Erythroblast (primary cell): ENCODE results near the gene OLFML2B.

ENCODE experiments used
- DNase-seq, 2 experiments: peaks; one replicate each; lab custom pipeline; 2025; lab: John Stamatoyannopoulos, UW
- GATA1 ChIP-seq: IDR thresholded peaks from 2 replicates; pipeline ENCODE4 v1.6.1; 2011; ENCODE audit warnings: low read depth, mild to moderate bottlenecking, control low read depth, low read length, moderate library complexity
- POLR2A ChIP-seq: IDR thresholded peaks from 2 replicates; pipeline ENCODE4 v1.6.1; 2011; ENCODE audit warnings: mild to moderate bottlenecking, low read length

Gene OLFML2B

DNA sequence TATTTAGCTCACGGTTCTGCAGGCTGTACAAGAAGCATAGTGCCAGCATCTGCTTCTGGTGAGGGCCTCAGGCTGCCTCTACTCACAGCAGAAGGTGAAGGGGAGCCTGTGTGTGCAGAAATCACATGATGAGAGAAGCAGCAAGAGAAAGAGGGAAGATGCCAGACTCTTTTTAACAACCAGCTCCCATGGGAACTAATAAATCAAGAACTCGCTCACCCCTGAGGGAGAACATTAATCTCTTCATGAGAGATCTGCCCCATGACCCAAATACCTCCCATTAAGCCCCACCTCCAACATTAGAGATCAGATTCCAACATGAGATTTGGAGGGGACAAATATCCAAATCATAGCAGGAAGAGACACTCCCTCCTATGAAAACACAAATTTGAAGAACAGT, 74.1 kb downstream of the OLFML2B start:
- DNase-seq: no peak
- TF ChIP-seq GATA1: no peak
- no peak for TF ChIP-seq POLR2A

- no peak for TF ChIP-seq GATA1
- no peak for TF ChIP-seq POLR2A
- no peak for DNase-seq
Measured at GRCh38 chr1:161948435-161948834, 75.2 kb downstream of the OLFML2B start.

DNA sequence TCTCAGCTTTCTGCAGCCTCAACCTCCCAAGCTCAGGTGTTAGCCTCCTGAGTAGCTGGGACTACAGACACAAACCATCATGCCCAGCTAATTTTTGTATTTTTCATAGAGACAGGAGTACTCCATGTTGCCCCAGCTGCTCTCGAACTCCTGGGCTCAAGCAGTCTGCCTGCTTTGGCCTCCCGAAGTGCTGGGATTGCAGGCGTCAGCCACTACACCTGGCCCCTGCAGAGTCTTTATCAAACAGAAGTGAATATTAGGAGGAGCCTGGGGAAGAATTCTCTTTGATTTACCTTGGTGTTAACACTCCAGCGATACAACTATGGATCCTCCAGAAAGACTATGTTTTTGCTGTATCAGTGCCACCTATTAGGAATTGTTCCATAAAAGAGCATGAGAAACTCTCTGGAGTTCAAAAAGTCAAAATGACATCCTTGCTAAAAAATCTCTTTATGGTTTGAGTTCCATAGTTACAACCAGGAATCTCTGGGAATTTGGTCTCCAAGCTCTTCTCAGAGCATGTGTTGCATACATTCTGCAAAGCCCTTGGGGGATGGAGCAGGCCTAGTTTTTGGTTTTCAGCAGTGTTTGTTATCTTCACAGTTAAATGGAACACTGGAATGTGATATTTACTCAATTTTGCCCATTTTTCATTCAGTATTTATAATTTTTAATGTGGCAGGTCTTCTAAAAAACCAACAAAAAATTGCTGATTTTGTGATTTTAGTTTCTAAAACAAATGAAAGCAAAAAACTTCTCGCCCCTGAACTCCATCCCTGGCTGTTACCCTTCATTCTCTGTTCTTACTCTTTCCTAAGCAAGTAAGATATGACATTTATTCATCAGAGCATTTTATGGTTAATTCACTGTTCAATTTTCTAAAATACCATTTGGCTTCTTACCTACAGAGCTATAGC, 77.3 kb downstream of the OLFML2B start:
- no peak for TF ChIP-seq GATA1
- no peak for TF ChIP-seq POLR2A
- DNase-seq: no peak

GRCh38 chr1:161945306-161946060, 78.2 kb downstream of the OLFML2B start:
- DNase-seq: peak; percentile 91 to 94
- no peak for TF ChIP-seq GATA1
- no peak for TF ChIP-seq POLR2A

DNA sequence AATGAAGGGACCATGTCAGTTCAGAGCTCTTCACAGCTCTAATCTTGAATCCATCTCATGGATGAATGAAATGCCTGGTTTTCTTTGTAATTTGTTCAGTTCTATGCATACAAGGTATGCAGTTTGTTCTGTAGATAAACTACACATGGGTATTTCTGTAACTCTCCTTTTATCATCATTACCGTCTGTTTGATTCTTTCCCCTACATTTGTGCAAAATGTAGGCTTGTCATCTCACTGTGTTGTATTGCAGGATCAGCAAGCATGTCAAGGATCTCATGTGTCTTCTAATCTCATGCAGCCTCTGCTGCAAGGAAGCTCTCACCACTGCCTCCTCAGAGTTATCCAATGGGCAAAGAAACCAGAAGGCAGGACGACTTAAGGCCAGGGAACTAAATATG, 79.3 kb downstream of the OLFML2B start:
- no peak for TF ChIP-seq POLR2A
- TF ChIP-seq GATA1: no peak
- peak; percentile 70 to 86 for DNase-seq

DNA sequence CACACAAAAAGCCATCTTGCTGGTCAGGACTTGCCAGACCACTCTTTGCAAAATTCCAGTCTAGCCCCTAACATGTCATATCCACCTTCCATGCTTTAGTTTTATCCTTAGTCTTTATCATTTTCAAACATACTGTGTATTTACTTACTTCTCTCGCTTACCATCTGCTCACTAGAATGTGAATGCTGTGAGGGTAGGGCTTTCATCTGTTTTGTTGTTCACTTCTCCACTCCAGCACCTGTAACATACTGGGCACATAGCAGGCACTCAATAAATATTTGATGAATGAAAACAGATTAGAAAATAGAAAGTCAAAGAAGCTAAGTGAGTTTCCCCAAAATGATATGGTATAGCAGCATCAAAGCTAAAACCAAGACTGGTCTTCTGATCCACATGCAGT, 79.9 kb downstream of the OLFML2B start:
- no peak for TF ChIP-seq GATA1
- no peak for TF ChIP-seq POLR2A
- peak; percentile 44 to 63 for DNase-seq

DNA sequence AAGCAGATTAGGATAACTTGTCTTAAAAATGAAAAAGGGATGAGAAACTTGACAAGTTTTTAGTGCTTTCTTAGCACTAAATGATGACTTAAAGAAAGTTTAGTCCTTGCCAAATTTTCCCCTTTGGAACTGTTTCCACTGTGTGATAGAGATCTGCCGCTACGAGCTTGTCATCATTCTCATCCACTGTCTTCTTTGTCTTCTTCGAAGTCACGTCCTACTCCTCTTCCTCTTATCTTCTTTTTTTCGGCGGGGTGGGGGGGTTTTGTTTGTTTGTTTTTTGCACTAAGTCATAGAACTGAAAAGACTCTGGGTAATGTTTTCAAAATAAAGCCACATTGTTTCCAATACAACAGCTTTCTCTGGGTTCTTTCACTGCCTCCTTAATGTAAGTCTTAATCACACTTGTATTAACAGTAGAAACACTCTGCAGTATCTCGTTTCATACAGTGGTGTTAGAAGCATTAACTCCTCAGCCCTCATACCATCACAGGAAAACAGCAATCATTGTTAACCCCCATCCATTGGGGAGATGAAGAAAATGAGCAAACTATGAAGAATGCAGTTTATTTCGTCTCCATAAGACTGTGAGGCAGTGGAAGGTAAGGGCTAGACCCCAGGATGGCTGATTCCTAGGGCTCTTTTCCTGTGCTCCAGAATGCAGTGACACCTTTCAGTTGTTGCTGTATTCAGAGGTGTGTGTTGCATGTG, 81.8 kb downstream of the OLFML2B start:
- DNase-seq: peak in 1 of 2 experiments; percentile 20
- TF ChIP-seq POLR2A (no peak), GATA1 (no peak)

DNA sequence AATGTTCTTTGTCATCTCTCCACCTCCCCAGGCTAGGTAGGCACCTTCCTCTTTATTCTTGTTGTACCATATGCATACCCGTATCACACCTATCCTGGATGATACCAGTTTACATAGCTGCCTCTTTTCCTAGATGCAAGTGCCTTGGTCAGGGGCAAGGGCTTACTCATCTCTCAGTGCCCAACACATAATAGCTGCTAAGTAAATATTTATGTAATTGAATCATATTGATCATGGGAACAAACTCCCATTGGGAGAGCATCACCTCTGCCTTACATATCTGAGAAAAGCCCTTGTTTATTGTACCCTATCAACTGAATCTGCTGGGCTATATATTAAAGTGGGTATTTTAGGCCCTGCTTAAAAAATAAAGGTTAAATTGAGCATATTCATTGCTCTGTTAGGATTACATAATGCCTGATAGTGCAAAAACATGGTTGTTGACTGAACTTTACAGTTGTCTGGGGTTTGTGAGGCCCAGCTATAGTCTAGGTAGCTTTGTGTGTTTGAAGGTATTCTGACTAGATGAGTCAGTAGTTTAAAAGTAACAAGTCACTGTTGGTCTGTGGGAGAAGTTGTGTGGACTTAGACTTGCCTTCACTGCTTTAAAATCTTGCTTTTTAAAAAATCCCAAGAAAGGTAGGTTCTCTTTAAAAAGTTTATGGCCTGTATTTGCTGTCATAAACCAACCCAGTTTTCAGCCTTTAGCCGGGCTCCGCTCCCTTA, 82.6 kb downstream of the OLFML2B start:
- DNase-seq: peak; percentile 21 to 46
- TF ChIP-seq POLR2A: no peak
- no peak for TF ChIP-seq GATA1

- DNase-seq: no peak
- no peak for TF ChIP-seq GATA1
- no peak for TF ChIP-seq POLR2A
Measured at GRCh38 chr1:161936786-161937185, 86.9 kb downstream of the OLFML2B start.

DNA sequence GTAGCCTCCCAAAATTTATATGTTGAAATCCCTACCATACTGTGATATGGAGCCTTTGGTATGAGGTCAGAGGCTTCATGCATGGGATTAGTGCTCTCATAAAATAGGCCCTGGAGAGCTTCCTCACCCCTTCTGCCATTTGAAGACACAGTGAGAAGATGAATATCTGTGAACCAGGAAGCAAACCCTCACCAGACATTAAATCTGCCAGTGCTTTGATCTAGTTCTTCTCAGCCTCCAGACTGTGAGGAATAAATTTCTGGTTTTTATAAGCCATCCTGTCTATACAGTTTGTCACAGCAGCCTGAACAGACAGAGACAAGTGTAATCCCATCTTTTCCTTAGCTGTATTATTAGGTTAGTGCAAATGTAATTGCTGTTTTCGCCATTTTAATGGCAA, 88.4 kb downstream of the OLFML2B start:
- TF ChIP-seq POLR2A (no peak), GATA1 (no peak)
- no peak for DNase-seq

DNA sequence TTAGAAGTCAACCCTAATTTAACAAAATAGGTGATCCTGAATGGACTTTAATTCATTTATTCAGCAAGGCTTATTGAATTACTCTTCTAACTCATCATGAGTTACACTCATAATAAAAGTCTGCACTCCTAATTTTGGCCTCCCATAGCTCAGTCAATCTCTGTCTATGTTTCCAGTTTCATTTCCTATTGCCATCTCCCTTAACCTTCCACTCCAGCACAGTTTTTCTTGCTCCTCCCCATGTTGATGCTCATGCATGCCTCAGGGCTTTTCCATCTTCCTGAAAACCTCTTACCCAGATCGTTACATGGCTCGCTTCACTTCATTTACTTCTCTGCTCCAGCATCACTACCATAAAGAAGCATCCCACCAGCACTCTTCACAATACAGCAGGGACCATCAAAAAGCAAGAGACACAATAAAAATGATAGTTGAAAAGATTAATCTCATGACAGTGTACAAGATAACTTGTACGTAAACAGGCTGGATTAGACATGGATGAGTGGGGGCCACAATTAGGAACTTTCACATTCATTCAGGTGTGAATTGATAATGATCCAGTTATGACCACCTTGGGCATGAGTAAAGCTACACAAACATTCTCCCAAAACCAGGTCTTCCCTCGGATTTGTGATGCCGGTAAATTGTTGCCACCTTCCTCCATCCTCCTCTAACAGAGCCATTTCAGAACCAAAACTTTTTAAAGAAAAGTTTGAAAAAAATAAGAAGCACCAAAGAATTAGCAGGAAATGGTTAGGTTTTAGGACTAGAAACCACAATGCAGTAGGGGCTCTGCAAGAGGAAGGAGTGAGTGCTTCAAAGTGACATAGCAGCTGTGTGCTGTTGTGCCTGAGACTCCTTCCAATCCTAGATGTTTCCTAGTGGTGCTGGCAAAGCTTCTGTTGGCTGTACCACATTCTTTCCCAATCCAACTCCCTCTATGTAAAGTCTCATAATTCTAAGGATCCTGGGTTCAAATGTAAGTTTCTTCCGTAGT, 89.8 kb downstream of the OLFML2B start:
- DNase-seq: no peak
- TF ChIP-seq GATA1: no peak
- TF ChIP-seq POLR2A: no peak
